ENCODE measurements around the gene TIAM2. TPM values are rescaled to one million over a fixed set of nuclear protein-coding genes. Genes with fewer than 3 reads are reported as not detected.

Gene TIAM2
- total and polyA plus RNA-seq, 10 of the 15 experiments (the other 5 are each of a cell fraction or from before 2014, with no cell fraction given): 1.1 to 10.5 (median 2.3) TPM

GRCh38 chr6:155244434-155244833 is 249.3 kb downstream of the TIAM2 start:
- Histone ChIP-seq H3K27me3 (replicated peaks in 1 of 2; ENCODE audit: control insufficient read depth in 2 of 2, insufficient read depth in 2 of 2, low read length in 1 of 2) (no peaks in the 10 kb centered on the region), H2AFZ (ENCODE audit: control insufficient read depth, low read depth, low read length) (no peak overlapping the region), H3K79me2 (ENCODE audit: control insufficient read depth, insufficient read depth, low read length) (no peaks in the 10 kb centered on the region), H3K36me3 (ENCODE audit: control insufficient read depth in 2 of 2, insufficient read depth in 2 of 2, low read length in 1 of 2) (peaks cover 5 to 6% of the 10 kb centered on the region in 2 experiments), H3K9ac (ENCODE audit: control insufficient read depth, insufficient read depth, low read length) (no peak overlapping the region), H3K4me3 (no peak overlapping the region), H3K4me1 (ENCODE audit: control insufficient read depth, insufficient read depth, low read length) (peaks cover 4% of the 10 kb centered on the region; the same call in 1 of the 2 replicates), H3K27ac (ENCODE audit: control insufficient read depth, insufficient read depth) (no peak overlapping the region), H3K4me2 (ENCODE audit: control insufficient read depth, insufficient read depth) (no peak overlapping the region), H4K20me1 (ENCODE audit: control insufficient read depth, insufficient read depth) (no peaks in the 10 kb centered on the region), H3K9me3 (replicated peaks; ENCODE audit: control insufficient read depth, insufficient read depth, low read length) (no peaks in the 10 kb centered on the region)
- ChIA-PET RAD21 (ENCODE audit: unreplicated experiment) (interaction anchor here (10.1 kb wide), 1 partner anchor 66 kb away, joined by 178 read pairs; no protein-coding TSS in a partner anchor), POLR2A (interaction anchor here (0.8 kb wide), 1 partner anchor 14 kb away, joined by 3 read pairs; no protein-coding TSS in a partner anchor), SMC1A (ENCODE audit: uncharacterized antibody, unreplicated experiment) (interaction anchor here (1.2 to 11.0 kb wide), 2 partner anchors 54 to 67 kb away, joined by 3 to 224 read pairs; no protein-coding TSS in a partner anchor), CTCF (interaction anchor here (0.8 to 3.1 kb wide), 3 partner anchors 13 to 67 kb away, joined by 3 to 12 read pairs (median 4); no protein-coding TSS in a partner anchor)
- ATAC-seq (no peak), DNase-seq (ENCODE audit: low read depth, low spot score) (no peak), FAIRE-seq (no peak)
- no TSS peak for BruUV-seq (replicated peaks)
- in situ Hi-C loops (cut with MboI): no loop called here
- intact Hi-C loops (cut with micrococcal nuclease; ENCODE audit: unreplicated experiment): loop anchor here (10.0 kb wide), 1 partner anchor 380 kb away; no protein-coding TSS in a partner anchor
- TF ChIP-seq POLR2AphosphoS2 (IDR thresholded peaks at IDR 0.05; ENCODE audit: low read depth, low read length) (no peak), NFXL1 (IDR thresholded peaks at IDR 0.05; ENCODE audit: borderline replicate concordance) (no peak), MYB (IDR thresholded peaks at IDR 0.05; ENCODE audit: borderline replicate concordance, low read depth, low read length) (no peak), BACH1 (IDR thresholded peaks at IDR 0.05; ENCODE audit: borderline replicate concordance) (no peak), ZNF622 (IDR thresholded peaks at IDR 0.05) (no peak), ZBED1 (IDR thresholded peaks at IDR 0.05; ENCODE audit: borderline replicate concordance) (no peak), SUZ12 (IDR thresholded peaks at IDR 0.05; ENCODE audit: unreplicated experiment) (no peak), CREM (IDR thresholded peaks at IDR 0.05; ENCODE audit: low read depth) (no peak), CEBPB (IDR thresholded peaks at IDR 0.05; ENCODE audit: borderline replicate concordance in 1 of 2, low read depth in 2 of 2, low read length in 2 of 2) (no peak), ATF7 (IDR thresholded peaks at IDR 0.05; ENCODE audit: low read depth) (no peak), HSF1 (IDR thresholded peaks at IDR 0.05; ENCODE audit: low read depth, low read length) (no peak), CEBPZ (IDR thresholded peaks at IDR 0.05; ENCODE audit: low read depth, low read length) (no peak), STAT3 (IDR thresholded peaks at IDR 0.05; ENCODE audit: low read depth, low read length) (no peak), ELK1 (IDR thresholded peaks at IDR 0.05; ENCODE audit: low read depth, low read length) (no peak), SUPT20H (IDR thresholded peaks at IDR 0.05; ENCODE audit: borderline replicate concordance, control insufficient read depth, low read depth, low read length) (no peak), RAD21 (IDR thresholded peaks at IDR 0.05; ENCODE audit: insufficient read depth, low read depth, low read length) (no peak), SIX5 (IDR thresholded peaks at IDR 0.05; ENCODE audit: low read depth, low read length, severe bottlenecking) (no peak), NR2C1 (IDR thresholded peaks at IDR 0.05) (no peak), CHD2 (IDR thresholded peaks at IDR 0.05; ENCODE audit: borderline replicate concordance, low read depth, low read length) (no peak), YY1 (IDR thresholded peaks at IDR 0.05; ENCODE audit: low read depth, low read length) (no peak)
- WGBS (ENCODE audit: insufficient coverage, insufficient replicate concordance, low lambda C conversion rate, missing lambda C conversion rate): 100% methylated on average over 4 of the region's 4 CpGs

Data from GM12878 (cell line).